Loucy (cell line): ENCODE results near the gene ADSL.

Experiments
- CTCF ChIP-seq: fragments of 200-600 bp; sonication (generic); conservative IDR thresholded peaks from 2 replicates; pipeline ENCODE4 v1.5.1; 2014; ENCODE audit warnings: mild to moderate bottlenecking, antibody characterized with exemption, low read length
- EZH2phosphoT487 ChIP-seq: fragments of 200-600 bp; IDR thresholded peaks from 2 replicates; pipeline ENCODE4 v1.6.1; 2018; ENCODE audit warnings: antibody characterized with exemption, mild to moderate bottlenecking, moderate library complexity, borderline replicate concordance

GRCh38 chr22:40329466-40329865, 16.8 kb upstream of the ADSL start:
- no peak for TF ChIP-seq CTCF
- TF ChIP-seq EZH2phosphoT487, result no peak
